ENCODE data around the gene JADE2.

JADE2 gene

DNA sequence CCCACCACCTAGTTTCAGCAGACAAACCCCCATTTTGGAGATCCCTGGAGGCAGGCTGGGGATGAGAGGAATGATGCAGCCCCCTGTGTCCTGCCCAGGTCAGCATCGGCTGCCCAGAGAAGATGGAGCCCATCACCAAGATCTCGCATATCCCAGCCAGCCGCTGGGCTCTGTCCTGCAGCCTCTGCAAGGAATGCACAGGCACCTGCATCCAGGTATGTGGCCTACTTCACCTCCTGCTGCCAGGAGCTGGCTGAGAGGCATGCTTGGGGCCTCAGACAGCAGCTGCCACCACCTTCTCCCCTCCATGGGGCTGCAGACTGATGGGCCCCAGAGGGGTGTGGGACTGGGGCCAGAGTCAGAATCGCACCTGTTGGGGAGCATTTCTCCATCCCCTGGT lies 38.9 kb downstream of the JADE2 start:
- H3K4ac ChIP-seq (ENCODE audit: low read length) = no peak overlapping the region
- H3K23ac ChIP-seq (ENCODE audit: low read depth, low read length, poor library complexity) = peak overlapping the region; percentile 0
- no CpG with 5 or more reads among the region's 4 CpGs for WGBS, 2 donors (ENCODE audit: extremely low coverage in 2 of 2, insufficient read length in 2 of 2, insufficient replicate concordance in 1 of 2)
- H4K8ac ChIP-seq (ENCODE audit: low read depth, low read length) = no peak overlapping the region
- H3K4me3 ChIP-seq (ENCODE audit: low read length in 2 of 2) = no peak overlapping the region
- H3K4me1 ChIP-seq (ENCODE audit: control insufficient read depth in 2 of 2, insufficient read depth in 1 of 2, low read depth in 1 of 2, low read length in 2 of 2) = peaks cover 7 to 9% of the 10 kb centered on the region in 2 donors
- no peak overlapping the region for H3K27ac ChIP-seq (replicated peaks; ENCODE audit: low read length)
- peaks cover 2% of the 10 kb centered on the region for H3K79me1 ChIP-seq (ENCODE audit: low read depth, low read length)
- H3K14ac ChIP-seq (ENCODE audit: low read length) = no peak overlapping the region
- no peaks in the 10 kb centered on the region for H3K9me3 ChIP-seq (replicated peaks in 1 of 2; ENCODE audit: control insufficient read depth in 2 of 2, insufficient read depth in 1 of 2, low read depth in 1 of 2, low read length in 2 of 2)
- H2AFZ ChIP-seq (ENCODE audit: low read length) = no peak overlapping the region
- no peak overlapping the region for H4K91ac ChIP-seq (ENCODE audit: low read depth, low read length, poor library complexity)
- H3K27me3 ChIP-seq (ENCODE audit: control insufficient read depth in 3 of 3, insufficient read depth in 3 of 3, low read depth in 1 of 3, low read length in 3 of 3) = no peaks in the 10 kb centered on the region
- no peak overlapping the region for H2BK5ac ChIP-seq (ENCODE audit: low read length)
- DNase-seq (ENCODE audit: low spot score) = no peak
- no peak overlapping the region for H3K9ac ChIP-seq (ENCODE audit: low read depth, low read length, poor library complexity)
- H3K4me2 ChIP-seq (ENCODE audit: insufficient read depth, low read length, poor library complexity, severe bottlenecking) = no peak overlapping the region
- no peak overlapping the region for H2BK120ac ChIP-seq (ENCODE audit: low read depth, low read length)
- no peak overlapping the region for H2AK5ac ChIP-seq (ENCODE audit: low read depth, low read length)
- no peaks in the 10 kb centered on the region for H3K36me3 ChIP-seq (replicated peaks in 1 of 2; ENCODE audit: control insufficient read depth in 2 of 2, insufficient read depth in 2 of 2, low read length in 2 of 2)
- no peak overlapping the region for H2BK15ac ChIP-seq (ENCODE audit: low read length)
- H3K18ac ChIP-seq (ENCODE audit: low read length) = peak overlapping the region; percentile 57
- H2BK12ac ChIP-seq (ENCODE audit: low read length) = no peak overlapping the region

DNA sequence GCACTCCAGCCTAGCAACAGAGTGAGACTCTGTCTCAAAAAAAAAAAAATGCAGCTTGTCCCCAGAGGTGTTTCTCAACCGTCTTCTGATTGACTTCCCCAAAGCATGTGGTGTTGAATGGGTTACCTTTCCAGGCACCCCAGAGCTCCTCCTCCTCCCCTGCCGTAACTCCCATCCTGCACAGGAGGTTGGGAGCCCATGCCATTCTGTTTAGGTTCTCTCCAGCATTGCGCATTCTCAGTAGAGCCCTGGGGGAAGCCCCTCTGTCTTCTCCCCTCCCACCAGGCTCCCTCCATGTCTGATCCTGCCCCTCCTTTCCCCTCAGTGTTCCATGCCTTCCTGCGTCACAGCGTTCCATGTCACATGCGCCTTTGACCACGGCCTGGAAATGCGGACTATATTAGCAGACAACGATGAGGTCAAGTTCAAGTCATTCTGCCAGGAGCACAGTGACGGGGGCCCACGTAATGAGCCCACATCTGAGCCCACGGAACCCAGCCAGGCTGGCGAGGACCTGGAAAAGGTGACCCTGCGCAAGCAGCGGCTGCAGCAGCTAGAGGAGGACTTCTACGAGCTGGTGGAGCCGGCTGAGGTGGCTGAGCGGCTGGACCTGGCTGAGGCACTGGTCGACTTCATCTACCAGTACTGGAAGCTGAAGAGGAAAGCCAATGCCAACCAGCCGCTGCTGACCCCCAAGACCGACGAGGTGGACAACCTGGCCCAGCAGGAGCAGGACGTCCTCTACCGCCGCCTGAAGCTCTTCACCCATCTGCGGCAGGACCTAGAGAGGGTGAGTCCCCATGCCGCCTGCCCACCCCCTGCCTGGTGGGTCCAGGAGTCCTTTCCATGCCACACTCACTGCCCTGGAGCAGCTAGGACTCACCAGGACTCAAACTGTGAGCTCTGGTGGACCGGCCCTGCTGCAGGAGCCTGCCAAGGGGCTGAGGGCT lies 40.6 kb downstream of the JADE2 start:
- Histone ChIP-seq H3K4me1 (ENCODE audit: control insufficient read depth in 2 of 2, insufficient read depth in 1 of 2, low read depth in 1 of 2, low read length in 2 of 2) (peaks cover 15 to 17% of the 10 kb centered on the region in 2 donors), H2AFZ (ENCODE audit: low read length) (no peak overlapping the region), H2BK15ac (ENCODE audit: low read length) (no peak overlapping the region), H3K27ac (replicated peaks; ENCODE audit: low read length) (no peak overlapping the region), H4K91ac (ENCODE audit: low read depth, low read length, poor library complexity) (no peak overlapping the region), H3K4ac (ENCODE audit: low read length) (no peak overlapping the region), H3K9ac (ENCODE audit: low read depth, low read length, poor library complexity) (no peak overlapping the region), H2BK12ac (ENCODE audit: low read length) (no peak overlapping the region), H3K79me1 (ENCODE audit: low read depth, low read length) (peaks cover 2% of the 10 kb centered on the region), H2AK5ac (ENCODE audit: low read depth, low read length) (peak overlapping the region; percentile 47), H2BK5ac (ENCODE audit: low read length) (no peak overlapping the region), H3K27me3 (ENCODE audit: control insufficient read depth in 3 of 3, insufficient read depth in 3 of 3, low read depth in 1 of 3, low read length in 3 of 3) (no peaks in the 10 kb centered on the region), H4K8ac (ENCODE audit: low read depth, low read length) (no peak overlapping the region), H3K23ac (ENCODE audit: low read depth, low read length, poor library complexity) (peak overlapping the region; percentile 49), H3K4me3 (ENCODE audit: low read length in 2 of 2) (no peak overlapping the region), H3K14ac (ENCODE audit: low read length) (no peak overlapping the region), H3K9me3 (replicated peaks in 1 of 2; ENCODE audit: control insufficient read depth in 2 of 2, insufficient read depth in 1 of 2, low read depth in 1 of 2, low read length in 2 of 2) (no peaks in the 10 kb centered on the region), H3K18ac (ENCODE audit: low read length) (peak overlapping the region; percentile 16), H2BK120ac (ENCODE audit: low read depth, low read length) (no peak overlapping the region), H3K4me2 (ENCODE audit: insufficient read depth, low read length, poor library complexity, severe bottlenecking) (no peak overlapping the region), H3K36me3 (replicated peaks in 1 of 2; ENCODE audit: control insufficient read depth in 2 of 2, insufficient read depth in 2 of 2, low read length in 2 of 2) (no peaks in the 10 kb centered on the region)
- WGBS, 2 donors (ENCODE audit: extremely low coverage in 2 of 2, insufficient read length in 2 of 2, insufficient replicate concordance in 1 of 2) = no CpG with 5 or more reads among the region's 28 CpGs
- no peak for DNase-seq (ENCODE audit: low spot score)

DNA sequence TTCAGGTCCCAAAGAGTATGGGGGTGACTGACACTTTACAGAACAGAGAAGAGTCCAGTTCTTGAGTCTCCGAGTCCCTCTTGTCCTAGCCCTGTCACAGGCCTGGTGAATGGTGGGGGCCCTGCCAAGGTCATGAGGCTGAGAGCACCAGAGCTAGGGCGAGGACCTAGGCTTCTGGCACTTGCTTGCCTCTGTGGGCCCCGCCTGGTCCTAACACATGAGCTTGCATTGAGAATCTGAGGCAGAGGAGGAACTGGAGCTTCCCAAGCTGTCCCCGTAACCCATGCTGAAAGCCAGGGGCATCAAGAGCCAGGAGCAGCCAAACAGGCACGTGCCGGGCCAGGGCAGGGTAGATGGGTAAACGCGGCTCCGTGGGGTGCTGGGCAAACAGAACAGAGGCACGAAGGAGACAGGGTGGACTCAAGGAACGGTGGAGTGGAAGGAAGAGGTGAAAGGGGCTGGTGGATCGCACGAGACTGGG lies 41.3 kb downstream of the JADE2 start:
- Histone ChIP-seq H2BK12ac (ENCODE audit: low read length) (no peak overlapping the region), H2AK5ac (ENCODE audit: low read depth, low read length) (no peak overlapping the region), H3K36me3 (replicated peaks in 1 of 2; ENCODE audit: control insufficient read depth in 2 of 2, insufficient read depth in 2 of 2, low read length in 2 of 2) (no peaks in the 10 kb centered on the region), H3K79me1 (ENCODE audit: low read depth, low read length) (peaks cover 2% of the 10 kb centered on the region), H3K27ac (replicated peaks; ENCODE audit: low read length) (no peak overlapping the region), H3K4me1 (ENCODE audit: control insufficient read depth in 2 of 2, insufficient read depth in 1 of 2, low read depth in 1 of 2, low read length in 2 of 2) (peaks cover 15 to 17% of the 10 kb centered on the region in 2 donors), H3K4ac (ENCODE audit: low read length) (no peak overlapping the region), H3K18ac (ENCODE audit: low read length) (no peak overlapping the region), H3K27me3 (ENCODE audit: control insufficient read depth in 3 of 3, insufficient read depth in 3 of 3, low read depth in 1 of 3, low read length in 3 of 3) (no peaks in the 10 kb centered on the region), H2AFZ (ENCODE audit: low read length) (no peak overlapping the region), H2BK15ac (ENCODE audit: low read length) (no peak overlapping the region), H4K91ac (ENCODE audit: low read depth, low read length, poor library complexity) (no peak overlapping the region), H3K4me3 (ENCODE audit: low read length in 2 of 2) (no peak overlapping the region), H2BK120ac (ENCODE audit: low read depth, low read length) (no peak overlapping the region), H3K9ac (ENCODE audit: low read depth, low read length, poor library complexity) (no peak overlapping the region), H3K9me3 (replicated peaks in 1 of 2; ENCODE audit: control insufficient read depth in 2 of 2, insufficient read depth in 1 of 2, low read depth in 1 of 2, low read length in 2 of 2) (no peaks in the 10 kb centered on the region), H4K8ac (ENCODE audit: low read depth, low read length) (peak overlapping the region; percentile 90), H3K14ac (ENCODE audit: low read length) (peak overlapping the region; percentile 49), H3K23ac (ENCODE audit: low read depth, low read length, poor library complexity) (no peak overlapping the region), H3K4me2 (ENCODE audit: insufficient read depth, low read length, poor library complexity, severe bottlenecking) (no peak overlapping the region), H2BK5ac (ENCODE audit: low read length) (no peak overlapping the region)
- WGBS, 2 donors (ENCODE audit: extremely low coverage in 2 of 2, insufficient read length in 2 of 2, insufficient replicate concordance in 1 of 2) = no CpG with 5 or more reads among the region's 13 CpGs
- no peak for DNase-seq (ENCODE audit: low spot score)

GRCh38 chr5:134567641-134568336 lies 42.3 kb downstream of the JADE2 start:
- Histone ChIP-seq H4K8ac (ENCODE audit: low read depth, low read length) (no peak overlapping the region), H3K4me1 (ENCODE audit: control insufficient read depth in 2 of 2, insufficient read depth in 1 of 2, low read depth in 1 of 2, low read length in 2 of 2) (peaks cover 13 to 17% of the 10 kb centered on the region in 2 donors), H2AK5ac (ENCODE audit: low read depth, low read length) (no peak overlapping the region), H2BK12ac (ENCODE audit: low read length) (no peak overlapping the region), H3K18ac (ENCODE audit: low read length) (no peak overlapping the region), H4K91ac (ENCODE audit: low read depth, low read length, poor library complexity) (no peak overlapping the region), H2BK15ac (ENCODE audit: low read length) (no peak overlapping the region), H2BK5ac (ENCODE audit: low read length) (no peak overlapping the region), H3K9ac (ENCODE audit: low read depth, low read length, poor library complexity) (no peak overlapping the region), H3K4ac (ENCODE audit: low read length) (no peak overlapping the region), H3K4me3 (ENCODE audit: low read length in 2 of 2) (no peak overlapping the region), H3K9me3 (replicated peaks in 1 of 2; ENCODE audit: control insufficient read depth in 2 of 2, insufficient read depth in 1 of 2, low read depth in 1 of 2, low read length in 2 of 2) (no peaks in the 10 kb centered on the region), H3K27ac (replicated peaks; ENCODE audit: low read length) (no peak overlapping the region), H3K14ac (ENCODE audit: low read length) (no peak overlapping the region), H2BK120ac (ENCODE audit: low read depth, low read length) (no peak overlapping the region), H3K79me1 (ENCODE audit: low read depth, low read length) (peaks cover 2% of the 10 kb centered on the region), H3K23ac (ENCODE audit: low read depth, low read length, poor library complexity) (no peak overlapping the region), H2AFZ (ENCODE audit: low read length) (no peak overlapping the region), H3K36me3 (replicated peaks in 1 of 2; ENCODE audit: control insufficient read depth in 2 of 2, insufficient read depth in 2 of 2, low read length in 2 of 2) (no peaks in the 10 kb centered on the region), H3K4me2 (ENCODE audit: insufficient read depth, low read length, poor library complexity, severe bottlenecking) (no peak overlapping the region), H3K27me3 (ENCODE audit: control insufficient read depth in 3 of 3, insufficient read depth in 3 of 3, low read depth in 1 of 3, low read length in 3 of 3) (no peaks in the 10 kb centered on the region)
- DNase-seq (ENCODE audit: low spot score) = no peak
- WGBS, 2 donors (ENCODE audit: extremely low coverage in 2 of 2, insufficient read length in 2 of 2, insufficient replicate concordance in 1 of 2) = no CpG with 5 or more reads among the region's 7 CpGs

Data from neuronal stem cell (in vitro differentiated cells).